GM19324 (cell line): Measurements from ENCODE around the gene POLR2L.

Experiments
- ATAC-seq: cut with Tn5 transposase; IDR thresholded peaks from one replicate; pipeline ENCODE4 v1.9.1; 2021; ENCODE audit warnings: mild to moderate bottlenecking, moderate library complexity; ENCODE audit not compliant: unreplicated experiment, low FRiP score

The POLR2L gene

DNA sequence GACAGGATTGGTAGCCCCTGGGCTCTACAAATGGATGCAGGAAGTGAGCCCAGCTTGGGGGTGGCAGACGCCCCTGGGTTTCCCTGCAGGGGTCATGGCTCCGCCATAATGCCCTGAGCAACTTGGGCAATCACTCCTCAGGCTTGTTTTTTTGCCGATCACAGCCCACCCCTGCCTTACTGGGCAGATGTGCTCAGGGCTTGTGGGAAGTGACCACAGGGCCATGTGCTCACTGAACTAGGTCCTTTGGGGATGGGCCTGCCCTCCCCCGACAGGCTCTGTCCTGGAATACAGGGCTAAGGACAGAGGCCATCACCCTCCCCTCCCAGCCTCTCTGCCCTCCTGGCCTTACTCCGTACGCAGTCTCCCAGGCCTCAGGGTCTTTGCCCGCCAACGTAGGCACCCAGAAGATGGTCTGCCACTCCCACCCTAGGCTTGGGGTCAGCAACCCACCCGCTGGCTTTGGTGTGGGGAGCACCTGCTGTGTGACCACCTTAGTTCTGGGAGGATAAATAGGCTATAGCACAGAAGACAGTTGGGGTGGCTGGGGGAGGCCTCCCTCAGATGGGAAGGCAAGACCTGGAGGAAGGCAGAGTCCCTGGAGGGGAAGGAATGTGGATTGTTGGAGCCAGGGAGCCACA lies 28.8 kb downstream of the POLR2L start:
- ATAC-seq, result no peak

GRCh38 chr11:813072-813455 lies 29.3 kb downstream of the POLR2L start:
- ATAC-seq, result no peak

DNA sequence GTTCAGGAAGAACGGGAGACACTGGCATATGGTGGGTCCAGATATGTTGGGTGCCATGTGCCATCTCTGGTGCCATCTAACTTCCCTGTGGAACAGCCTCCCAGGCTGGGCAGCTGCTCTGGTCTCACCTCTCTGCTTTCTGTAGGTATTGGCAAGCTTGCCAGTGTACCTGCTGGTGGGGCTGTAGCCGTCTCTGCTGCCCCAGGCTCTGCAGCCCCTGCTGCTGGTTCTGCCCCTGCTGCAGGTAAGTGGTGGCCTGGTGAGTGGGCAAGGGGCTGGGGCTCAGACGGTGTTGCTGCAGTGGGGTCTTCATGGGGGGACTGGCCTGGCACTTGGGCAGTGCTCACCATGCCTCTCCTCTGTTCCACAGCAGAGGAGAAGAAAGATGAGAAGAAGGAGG lies 29.9 kb downstream of the POLR2L start:
- no peak for ATAC-seq

- no peak for ATAC-seq
These were observed 30.7 kb downstream of the POLR2L start for GRCh38 chr11:811446-812245.

DNA sequence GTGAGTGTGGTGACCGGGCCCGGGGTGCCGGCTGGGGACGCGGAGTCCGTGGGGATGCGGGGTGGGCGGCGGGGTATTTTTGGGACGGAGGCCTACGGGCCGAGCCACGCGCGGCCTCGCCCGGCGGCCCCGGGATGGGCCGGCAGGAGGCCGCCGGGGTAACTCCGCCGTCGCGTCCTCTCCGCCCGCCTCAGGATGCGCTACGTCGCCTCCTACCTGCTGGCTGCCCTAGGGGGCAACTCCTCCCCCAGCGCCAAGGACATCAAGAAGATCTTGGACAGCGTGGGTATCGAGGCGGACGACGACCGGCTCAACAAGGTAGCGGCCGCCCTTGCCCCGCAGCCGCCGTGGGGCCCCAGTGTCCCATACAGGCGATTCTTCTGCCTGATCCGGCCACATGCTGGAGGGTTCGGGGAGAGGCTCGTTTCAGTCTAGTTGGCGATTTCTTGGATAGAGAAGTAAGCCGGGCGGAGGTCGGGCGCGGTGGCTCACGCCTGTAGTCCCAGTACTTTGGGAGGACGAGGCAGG lies 32.2 kb downstream of the POLR2L start:
- no peak for ATAC-seq

DNA sequence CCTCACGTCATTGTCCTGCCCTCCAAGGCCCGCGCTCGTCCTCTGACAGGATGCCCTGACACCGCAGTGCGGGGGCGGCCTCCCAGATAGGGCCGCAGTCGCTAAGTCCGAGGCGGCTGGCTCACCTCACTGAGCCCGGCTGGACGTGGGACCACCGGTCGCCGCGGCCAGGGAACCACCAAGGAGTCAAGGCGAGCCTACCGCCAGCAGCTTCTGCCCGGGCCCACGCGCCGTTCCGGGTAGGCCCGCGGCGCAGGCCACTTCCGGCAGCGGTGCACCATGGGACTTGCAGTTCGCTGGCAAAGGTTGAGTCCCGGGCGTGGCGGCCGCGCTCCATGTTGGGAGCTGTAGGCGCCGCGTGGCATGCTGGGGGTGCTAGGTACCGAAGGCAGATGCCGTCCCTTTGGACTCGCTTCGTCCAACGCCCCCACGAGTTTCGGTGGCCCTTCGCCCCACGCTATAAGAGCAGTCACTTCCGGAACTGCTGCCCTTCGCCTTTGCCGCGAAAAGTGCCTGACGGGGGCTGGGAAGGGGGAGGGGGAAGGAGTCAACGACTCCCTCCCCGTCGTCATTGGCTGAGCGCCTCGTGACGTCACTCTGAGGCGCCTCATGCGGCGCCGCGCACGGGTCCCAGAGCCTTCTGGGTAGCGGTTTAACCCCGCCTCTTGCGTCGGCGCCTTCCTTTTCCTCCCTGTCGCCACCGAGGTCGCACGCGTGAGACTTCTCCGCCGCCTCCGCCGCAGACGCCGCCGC lies 32.9 kb downstream of the POLR2L start, which contains the start of gene RPLP2:
Gene RPLP2, plus strand, starts transcription at position 681 of the 753 bp plus-strand sequence. CDS start 268 bp downstream, outside the sequence.
- ATAC-seq, result peak; percentile 78

DNA sequence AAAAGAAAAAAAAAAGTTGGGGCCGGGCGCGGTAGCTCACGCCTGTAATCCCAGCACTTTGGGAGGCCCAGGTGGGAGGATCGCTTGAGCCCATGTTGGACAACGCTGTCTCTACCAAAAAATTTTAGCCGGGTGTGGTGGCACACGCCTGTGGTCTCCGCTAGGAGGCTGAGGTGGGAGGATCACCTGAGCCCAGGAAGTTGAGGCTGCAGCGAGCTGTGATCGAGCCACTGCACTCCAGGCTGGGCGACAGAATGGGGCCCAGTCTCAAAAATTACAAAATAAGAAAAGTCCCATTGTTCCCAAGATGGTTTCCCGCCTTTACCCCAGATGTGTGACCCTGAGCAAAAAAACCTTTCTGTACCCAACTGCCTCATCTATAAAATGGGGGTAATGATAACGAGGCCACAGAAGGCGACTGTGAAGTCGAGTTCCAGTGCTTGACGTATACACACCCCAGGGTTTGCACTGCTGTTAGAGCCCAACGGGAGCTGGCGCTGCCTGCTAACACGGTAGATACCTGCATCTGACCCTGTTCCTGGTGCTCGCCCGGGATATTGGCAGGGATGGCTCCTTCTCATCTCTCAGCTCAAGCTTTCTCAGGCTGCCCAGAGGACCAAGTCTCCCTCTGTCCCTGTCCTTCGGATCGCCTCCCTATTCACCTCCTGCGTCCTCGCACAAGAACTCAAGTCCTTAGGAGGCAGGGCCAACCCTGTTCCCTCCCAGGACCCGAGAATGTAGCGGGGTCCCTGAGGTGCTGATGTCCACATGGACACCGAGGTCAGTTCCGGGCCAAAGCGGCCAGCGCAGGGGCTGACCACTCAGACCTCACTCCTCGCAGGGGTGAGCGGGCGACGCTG lies 33.7 kb downstream of the POLR2L start:
- ATAC-seq, result no peak

GRCh38 chr11:804599-804964 lies 37.7 kb downstream of the POLR2L start:
- no peak for ATAC-seq

- no peak for ATAC-seq
These were observed 38.3 kb downstream of the POLR2L start for GRCh38 chr11:803770-804598.

- ATAC-seq, result no peak
These were observed 38.9 kb downstream of the POLR2L start for GRCh38 chr11:803467-803742.

- no peak for ATAC-seq
These were observed 39.4 kb downstream of the POLR2L start for GRCh38 chr11:802693-803466.

- ATAC-seq, result no peak
These were observed 40.2 kb downstream of the POLR2L start for GRCh38 chr11:802018-802617.

GRCh38 chr11:801097-801780 lies 41.1 kb downstream of the POLR2L start:
- no peak for ATAC-seq

- no peak for ATAC-seq
These were observed 41.9 kb downstream of the POLR2L start for GRCh38 chr11:800473-800872.

- no peak for ATAC-seq
These were observed 42.5 kb downstream of the POLR2L start for GRCh38 chr11:799641-800316.

GRCh38 chr11:798093-798713 lies 44.1 kb downstream of the POLR2L start, which contains the start of gene SLC25A22:
Gene SLC25A22, minus strand, starts transcription at chr11:798281. Its CDS starts 3,275 bp downstream, at chr11:795006.
- peak; percentile 65 for ATAC-seq
